GM12892 (cell line): ENCODE measurements around the gene ITFG1.

Experiments used
- POLR2A ChIP-seq: IDR thresholded peaks from 2 replicates; pipeline ENCODE4 v1.6.1; 2011; ENCODE audit warnings: low read depth, low read length, control low read depth
- POLR2AphosphoS5 ChIP-seq: IDR thresholded peaks from 2 replicates; pipeline ENCODE4 v1.6.1; 2011; ENCODE audit warnings: low read depth, low read length, control low read depth
- TAF1 ChIP-seq: IDR thresholded peaks from 2 replicates; pipeline ENCODE4 v1.6.1; 2011; ENCODE audit warnings: low read depth, mild to moderate bottlenecking, control low read depth, low read length, borderline replicate concordance

- TF ChIP-seq POLR2AphosphoS5: no peak
- no peak for TF ChIP-seq POLR2A
- no peak for TF ChIP-seq TAF1
Measured at GRCh38 chr16:47470211-47470610, 9.3 kb upstream of the ITFG1 start.
